GM23338 (cell line): ENCODE data around the gene STARD3. TPM values are rescaled to one million over a fixed set of nuclear protein-coding genes. Genes with fewer than 3 reads are reported as not detected.

ENCODE experiments used
- ATAC-seq: fragments of 200-7000 bp; cut with Tn5 transposase; 3 replicates; pipeline ENCODE4 v1.9.1; 2020
- DNase-seq: peaks from one replicate; pipeline ENCODE4 v3.0.0-alpha.2; 2015; ENCODE audit warnings: low spot score
- H2AFZ ChIP-seq: fragments of 200-600 bp; sonication (generic); 2 replicates; pipeline ENCODE4 v1.8.0; 2016; ENCODE audit warnings: antibody characterized with exemption, mild to moderate bottlenecking, moderate library complexity
- H3F3A ChIP-seq: fragments of 200-600 bp; sonication (generic); replicated peaks from 2 replicates; pipeline ENCODE4 v1.8.0; 2017; ENCODE audit warnings: antibody characterized with exemption, mixed run types, low read depth
- H3K27ac ChIP-seq: fragments of 200-600 bp; sonication (generic); 2 replicates; pipeline ENCODE4 v1.6.1; 2016; ENCODE audit warnings: low read depth
- H3K27me3 ChIP-seq: fragments of 200-600 bp; sonication (generic); 2 replicates; pipeline ENCODE4 v1.8.0; 2016; ENCODE audit warnings: mild to moderate bottlenecking, mixed run types, moderate library complexity; ENCODE audit not compliant: insufficient read depth
- H3K36me3 ChIP-seq: fragments of 200-600 bp; sonication (generic); 2 replicates; pipeline ENCODE4 v1.8.0; 2016; ENCODE audit warnings: mild to moderate bottlenecking; ENCODE audit not compliant: insufficient read depth
- H3K4me1 ChIP-seq: fragments of 200-600 bp; sonication (generic); 2 replicates; pipeline ENCODE4 v1.8.0; 2016; ENCODE audit warnings: mild to moderate bottlenecking, moderate library complexity; ENCODE audit not compliant: insufficient read depth
- H3K4me2 ChIP-seq: fragments of 200-600 bp; sonication (generic); 2 replicates; pipeline ENCODE4 v1.7.1; 2017; ENCODE audit warnings: mixed run types
- H3K4me3 ChIP-seq: fragments of 200-600 bp; sonication (generic); 2 replicates; pipeline ENCODE4 v1.6.1; 2016; ENCODE audit warnings: mixed run types
- H3K79me2 ChIP-seq: fragments of 200-600 bp; sonication (generic); replicated peaks from 2 replicates; pipeline ENCODE4 v1.8.0; 2017; ENCODE audit warnings: mild to moderate bottlenecking; ENCODE audit not compliant: insufficient read depth
- H3K9me2 ChIP-seq: fragments of 200-600 bp; sonication (generic); 2 replicates; pipeline ENCODE4 v1.8.0; 2017; ENCODE audit not compliant: insufficient read depth
- H4K20me1 ChIP-seq: fragments of 200-600 bp; sonication (generic); replicated peaks from 2 replicates; pipeline ENCODE4 v1.8.0; 2017; ENCODE audit warnings: mild to moderate bottlenecking; ENCODE audit not compliant: insufficient read depth
- H3K27ac Mint-ChIP-seq: 2 replicates; pipeline ENCODE4 v1.8.0; 2020; ENCODE audit warnings: inconsistent platforms, mild to moderate bottlenecking, moderate library complexity, mixed read lengths
- H3K27me3 Mint-ChIP-seq: 3 replicates; pipeline ENCODE4 v1.8.0; 2022; ENCODE audit warnings: low read depth, mild to moderate bottlenecking, moderate library complexity, mixed read lengths, inconsistent platforms; ENCODE audit not compliant: insufficient read depth, poor library complexity
- H3K36me3 Mint-ChIP-seq: 3 replicates; pipeline ENCODE4 v1.8.0; 2021; ENCODE audit warnings: low read depth, mild to moderate bottlenecking, inconsistent platforms, moderate library complexity, mixed read lengths
- H3K4me1 Mint-ChIP-seq: 3 replicates; pipeline ENCODE4 v1.8.0; 2020; ENCODE audit warnings: mild to moderate bottlenecking, inconsistent platforms, mixed read lengths
- H3K4me3 Mint-ChIP-seq: 3 replicates; pipeline ENCODE4 v1.8.0; 2021; ENCODE audit warnings: moderate library complexity, mild to moderate bottlenecking, inconsistent platforms, mixed read lengths
- H3K9me3 Mint-ChIP-seq: 3 replicates; pipeline ENCODE4 v1.8.0; 2020; ENCODE audit warnings: moderate library complexity, mild to moderate bottlenecking, inconsistent platforms, mixed read lengths
- CREB1 ChIP-seq: fragments of 250-450 bp; sonication (Bioruptor Pico); IDR thresholded peaks from 2 replicates; pipeline ENCODE4 v1.5.0; 2020; ENCODE audit warnings: low read depth, mild to moderate bottlenecking, moderate library complexity
- CTCF ChIP-seq, 2 experiments: fragments of 200-600 bp in 1 of 2; sonication (generic) in 1 of 2; conservative IDR thresholded peaks; 2 replicates each; pipeline versions ENCODE4 v1.5.1 to v1.6.1; 2016 to 2017; ENCODE audit warnings: antibody characterized with exemption in 2 of 2, low read depth in 2 of 2, mild to moderate bottlenecking in 2 of 2, moderate library complexity in 1 of 2
- ETS1 ChIP-seq: IDR thresholded peaks from 2 replicates; pipeline ENCODE4 v1.6.1; 2016; ENCODE audit warnings: antibody characterized with exemption
- EZH2phosphoT487 ChIP-seq: fragments of 200-600 bp; sonication (generic); IDR thresholded peaks from one replicate; pipeline ENCODE4 v1.8.1; 2018; ENCODE audit warnings: antibody characterized with exemption; ENCODE audit not compliant: unreplicated experiment
- JUNB ChIP-seq: IDR thresholded peaks from one replicate; pipeline ENCODE4 v1.6.1; 2016; ENCODE audit warnings: antibody characterized with exemption; ENCODE audit not compliant: unreplicated experiment
- POLR2AphosphoS5 ChIP-seq: IDR thresholded peaks from 2 replicates; pipeline ENCODE4 v1.6.1; 2016; ENCODE audit warnings: antibody characterized with exemption, low read depth
- REST ChIP-seq: IDR thresholded peaks from one replicate; pipeline ENCODE4 v1.6.1; 2018; ENCODE audit warnings: antibody characterized with exemption; ENCODE audit not compliant: unreplicated experiment
- STAT1 ChIP-seq: IDR thresholded peaks from one replicate; pipeline ENCODE4 v1.6.1; 2016; ENCODE audit warnings: antibody characterized with exemption; ENCODE audit not compliant: unreplicated experiment
- ZNF114 ChIP-seq: fragments of 250-450 bp; sonication (Bioruptor Pico); IDR thresholded peaks from 2 replicates; pipeline ENCODE4 v1.5.0; 2020; ENCODE audit warnings: mild to moderate bottlenecking, moderate library complexity
- ZNF331 ChIP-seq: fragments of 250-450 bp; sonication (Bioruptor Pico); IDR thresholded peaks from 2 replicates; pipeline ENCODE4 v1.5.0; 2020; ENCODE audit warnings: low read depth, mild to moderate bottlenecking, moderate library complexity
- polyA plus RNA-seq: library from polyadenylated mRNA; unstranded; fragments of >200 nt; fragmentation: Nextera tagmentation; extraction: Ambion mirVana; gene quantifications from 2 replicates; pipeline ENCODE4 v1.2.1, GENCODE V29; 2016
- total RNA-seq: library from RNA; depleted of rRNA; stranded (reverse); fragments of >200 nt; shearing (Covaris generic); gene quantifications from 2 replicates; pipeline ENCODE4 v1.2.3, GENCODE V29; 2014

STARD3 gene
- total and polyA plus RNA-seq, 2 experiments from 2014 or later: 26.4 to 53.3 TPM

- Mint-ChIP-seq H3K27me3 (peaks cover 13% of the 10 kb centered on the region), H3K4me1 (peaks cover 49% of the 10 kb centered on the region), H3K27ac (no peak overlapping the region), H3K36me3 (peaks cover 14% of the 10 kb centered on the region; the same call in 2 of the 3 replicates), H3K4me3 (no peak overlapping the region), H3K9me3 (no peaks in the 10 kb centered on the region; the same call in 2 of the 3 replicates)
- TF ChIP-seq STAT1 (no peak), ETS1 (no peak), CREB1 (CRISPR knock-in tag) (no peak), REST (no peak), CTCF (conservative IDR thresholded peaks at IDR 0.05; ENCODE audit: low read depth in 2 of 2) (no peak), JUNB (no peak), ZNF331 (no peak), ZNF114 (CRISPR knock-in tag) (no peak), EZH2phosphoT487 (no peak), POLR2AphosphoS5 (no peak)
- Histone ChIP-seq H3K79me2 (no peaks in the 10 kb centered on the region), H3K27me3 (peaks cover 13% of the 10 kb centered on the region), H3K4me1 (peaks cover 38% of the 10 kb centered on the region), H3F3A (peaks cover 3% of the 10 kb centered on the region), H3K9me2 (no peaks in the 10 kb centered on the region), H2AFZ (no peak overlapping the region), H3K4me2 (no peak overlapping the region), H3K36me3 (no peaks in the 10 kb centered on the region), H3K4me3 (no peak overlapping the region), H3K27ac (no peak overlapping the region), H4K20me1 (no peaks in the 10 kb centered on the region; the same call in 1 of the 2 replicates)
- DNase-seq (no peak), ATAC-seq (no peak)
These were observed 25.0 kb downstream of the STARD3 start for GRCh38 chr17:39661744-39662541.
